ENCODE results near the gene DIS3L2. TPM values are rescaled to one million over a fixed set of nuclear protein-coding genes. Genes with fewer than 3 reads are reported as not detected.

DIS3L2 gene
- total and polyA plus RNA-seq, 5 donors from 2014 or later, result 10.9 to 76.9 (median 21.0) TPM

DNA sequence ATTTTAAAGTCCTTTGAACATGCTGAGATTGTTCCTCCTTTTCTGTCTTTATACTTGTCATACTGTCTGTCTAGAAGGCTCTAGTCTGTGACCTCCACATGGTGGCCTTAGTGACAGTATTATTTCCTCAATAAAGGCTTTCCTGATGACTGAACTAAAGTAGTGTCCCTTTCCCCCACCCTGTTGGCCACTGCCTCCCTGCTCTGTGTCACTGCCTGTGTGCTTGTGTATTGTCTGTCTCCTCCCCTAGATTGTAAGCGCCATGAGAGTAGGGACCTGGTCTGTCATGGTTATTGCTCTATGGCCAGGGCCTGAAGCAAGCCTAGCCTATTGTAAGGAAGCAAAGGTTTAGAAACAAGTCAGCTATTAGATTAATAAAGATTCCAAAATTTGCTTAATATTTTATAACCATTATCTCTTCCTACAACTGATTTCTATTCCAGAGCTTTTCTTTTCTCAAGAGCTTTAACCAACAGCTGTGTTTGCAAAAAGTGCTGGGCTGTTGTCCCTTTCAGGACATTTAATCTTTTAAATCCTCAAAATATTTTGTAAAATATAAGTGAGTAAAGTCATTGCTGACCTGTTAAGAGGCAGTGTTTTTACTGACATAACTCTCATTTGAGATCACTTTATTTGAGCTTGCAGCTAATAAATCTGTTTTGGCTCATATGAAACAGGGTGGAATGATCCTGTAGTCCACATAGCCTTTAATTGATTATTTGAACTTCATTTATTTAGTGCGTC is 35.5 kb downstream of the DIS3L2 start:
- no peak for ATAC-seq (ENCODE audit: low read depth in 2 of 2)
- Histone ChIP-seq H3K4me3 (ENCODE audit: low read depth, low read length) (no peak overlapping the region), H3K9me3 (ENCODE audit: control insufficient read depth in 2 of 2, low read length in 2 of 2) (no peaks in the 10 kb centered on the region), H3K4me1 (ENCODE audit: control insufficient read depth, insufficient read depth, low read length, poor library complexity, severe bottlenecking) (no peaks in the 10 kb centered on the region), H3K36me3 (ENCODE audit: control insufficient read depth, insufficient read depth, low read length) (no peaks in the 10 kb centered on the region), H3K27ac (ENCODE audit: insufficient read depth, low read length, poor library complexity, severe bottlenecking) (no peak overlapping the region), H3K27me3 (ENCODE audit: control insufficient read depth, insufficient read depth, low read length) (no peaks in the 10 kb centered on the region)
- peaks cover 7 to 57% (median 52%) of the 10 kb centered on the region in 4 donors for H3K4me1 Mint-ChIP-seq
- H3K4me3 Mint-ChIP-seq, result no peak overlapping the region
- H3K27me3 Mint-ChIP-seq, result no peaks in the 10 kb centered on the region
- no peaks in the 10 kb centered on the region for H3K9me3 Mint-ChIP-seq
- H3K36me3 Mint-ChIP-seq, result peaks cover 19% of the 10 kb centered on the region
- DNase-seq, result no peak
- H3K27ac Mint-ChIP-seq, result peak overlapping the region in 1 of 3 donors; percentile 24

DNA sequence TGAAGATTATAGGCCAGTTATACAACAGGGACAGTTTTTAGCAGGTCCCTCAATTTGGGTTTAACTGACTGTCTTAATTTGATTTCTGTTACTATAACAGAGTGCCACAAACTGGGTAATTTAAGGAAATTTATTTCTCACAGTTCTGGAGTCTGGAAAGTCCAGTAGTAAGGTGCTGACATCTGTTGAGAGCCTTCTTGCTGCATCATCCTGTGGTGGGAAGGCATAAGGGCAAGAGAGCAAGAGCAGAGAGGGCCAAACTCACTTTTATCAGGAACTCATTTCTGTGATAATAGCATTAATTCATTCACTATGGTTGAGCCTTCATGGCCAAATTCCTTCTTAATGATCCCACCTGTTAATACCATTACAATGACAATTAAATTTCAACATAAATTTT is 36.5 kb downstream of the DIS3L2 start:
- Histone ChIP-seq H3K4me3 (ENCODE audit: low read depth, low read length) (no peak overlapping the region), H3K9me3 (ENCODE audit: control insufficient read depth in 2 of 2, low read length in 2 of 2) (no peaks in the 10 kb centered on the region), H3K4me1 (ENCODE audit: control insufficient read depth, insufficient read depth, low read length, poor library complexity, severe bottlenecking) (no peaks in the 10 kb centered on the region), H3K27me3 (ENCODE audit: control insufficient read depth, insufficient read depth, low read length) (no peaks in the 10 kb centered on the region), H3K27ac (ENCODE audit: insufficient read depth, low read length, poor library complexity, severe bottlenecking) (no peak overlapping the region), H3K36me3 (ENCODE audit: control insufficient read depth, insufficient read depth, low read length) (no peaks in the 10 kb centered on the region)
- no peaks in the 10 kb centered on the region for H3K9me3 Mint-ChIP-seq
- ATAC-seq (ENCODE audit: low read depth in 2 of 2) (no peak), DNase-seq (no peak)
- peaks cover 8% of the 10 kb centered on the region for H3K36me3 Mint-ChIP-seq
- H3K4me3 Mint-ChIP-seq, result no peak overlapping the region
- H3K27me3 Mint-ChIP-seq, result no peaks in the 10 kb centered on the region
- H3K4me1 Mint-ChIP-seq, result peaks cover 13 to 54% (median 50%) of the 10 kb centered on the region in 4 donors
- H3K27ac Mint-ChIP-seq, result no peak overlapping the region

DNA sequence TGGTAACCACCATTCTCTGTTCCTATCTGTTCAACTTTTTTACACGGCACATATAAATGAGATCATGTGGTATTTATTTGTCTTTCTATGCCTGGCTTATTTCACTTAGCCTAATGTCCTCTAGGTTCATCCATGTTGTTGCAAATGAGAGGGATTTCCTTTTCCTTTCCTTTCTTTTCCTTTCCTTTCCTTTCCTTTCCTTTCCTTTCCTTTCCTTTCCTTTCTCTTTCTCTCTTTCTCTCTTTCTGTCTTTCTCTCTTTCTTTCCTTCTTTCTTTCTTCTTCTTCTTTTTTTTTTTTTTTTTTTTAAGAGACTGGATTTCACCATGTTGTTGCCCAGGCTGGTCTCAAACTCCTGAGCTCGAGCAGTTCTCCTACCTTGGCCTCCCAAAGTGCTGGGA is 38.9 kb downstream of the DIS3L2 start:
- H3K27me3 ChIP-seq (ENCODE audit: control insufficient read depth, insufficient read depth, low read length), result no peaks in the 10 kb centered on the region
- DNase-seq, result no peak
- Mint-ChIP-seq H3K27me3 (no peaks in the 10 kb centered on the region), H3K27ac (peak overlapping the region in 1 of 3 donors; percentile 0), H3K9me3 (no peaks in the 10 kb centered on the region), H3K4me1 (peaks cover 6 to 42% (median 38%) of the 10 kb centered on the region in 4 donors), H3K4me3 (no peak overlapping the region), H3K36me3 (peaks cover 8% of the 10 kb centered on the region)
- no peak overlapping the region for H3K27ac ChIP-seq (ENCODE audit: insufficient read depth, low read length, poor library complexity, severe bottlenecking)
- no peaks in the 10 kb centered on the region for H3K4me1 ChIP-seq (ENCODE audit: control insufficient read depth, insufficient read depth, low read length, poor library complexity, severe bottlenecking)
- no peaks in the 10 kb centered on the region for H3K9me3 ChIP-seq (ENCODE audit: control insufficient read depth in 2 of 2, low read length in 2 of 2)
- no peak for ATAC-seq (ENCODE audit: low read depth in 2 of 2)
- H3K4me3 ChIP-seq (ENCODE audit: low read depth, low read length), result no peak overlapping the region
- H3K36me3 ChIP-seq (ENCODE audit: control insufficient read depth, insufficient read depth, low read length), result no peaks in the 10 kb centered on the region

GRCh38 chr2:232001073-232001472 is 39.6 kb downstream of the DIS3L2 start:
- Histone ChIP-seq H3K4me3 (ENCODE audit: low read depth, low read length) (no peak overlapping the region), H3K4me1 (ENCODE audit: control insufficient read depth, insufficient read depth, low read length, poor library complexity, severe bottlenecking) (no peaks in the 10 kb centered on the region), H3K27ac (ENCODE audit: insufficient read depth, low read length, poor library complexity, severe bottlenecking) (no peak overlapping the region), H3K9me3 (ENCODE audit: control insufficient read depth in 2 of 2, low read length in 2 of 2) (no peaks in the 10 kb centered on the region), H3K36me3 (ENCODE audit: control insufficient read depth, insufficient read depth, low read length) (peaks cover under 1% of the 10 kb centered on the region), H3K27me3 (ENCODE audit: control insufficient read depth, insufficient read depth, low read length) (no peaks in the 10 kb centered on the region)
- no peak overlapping the region for H3K4me3 Mint-ChIP-seq
- no peaks in the 10 kb centered on the region for H3K9me3 Mint-ChIP-seq
- H3K27me3 Mint-ChIP-seq, result no peaks in the 10 kb centered on the region
- peaks cover 11% of the 10 kb centered on the region for H3K36me3 Mint-ChIP-seq
- DNase-seq (no peak), ATAC-seq (ENCODE audit: low read depth in 2 of 2) (no peak)
- H3K27ac Mint-ChIP-seq, result no peak overlapping the region
- peaks cover 6 to 37% (median 34%) of the 10 kb centered on the region in 4 donors for H3K4me1 Mint-ChIP-seq

- ATAC-seq (ENCODE audit: low read depth in 2 of 2) (no peak), DNase-seq (no peak)
- Mint-ChIP-seq H3K36me3 (peaks cover 22% of the 10 kb centered on the region), H3K4me1 (peaks cover 15 to 43% (median 32%) of the 10 kb centered on the region in 4 donors), H3K27me3 (no peaks in the 10 kb centered on the region), H3K9me3 (no peaks in the 10 kb centered on the region), H3K27ac (peak overlapping the region in 1 of 3 donors; percentile 3), H3K4me3 (no peak overlapping the region)
- Histone ChIP-seq H3K9me3 (ENCODE audit: control insufficient read depth in 2 of 2, low read length in 2 of 2) (no peaks in the 10 kb centered on the region), H3K27ac (ENCODE audit: insufficient read depth, low read length, poor library complexity, severe bottlenecking) (no peak overlapping the region), H3K27me3 (ENCODE audit: control insufficient read depth, insufficient read depth, low read length) (no peaks in the 10 kb centered on the region), H3K4me1 (ENCODE audit: control insufficient read depth, insufficient read depth, low read length, poor library complexity, severe bottlenecking) (no peaks in the 10 kb centered on the region), H3K36me3 (ENCODE audit: control insufficient read depth, insufficient read depth, low read length) (peaks cover 3% of the 10 kb centered on the region), H3K4me3 (ENCODE audit: low read depth, low read length) (no peak overlapping the region)
These were observed 44.7 kb downstream of the DIS3L2 start for GRCh38 chr2:232006253-232006652.

GRCh38 chr2:232008907-232009638 is 47.6 kb downstream of the DIS3L2 start:
- no peak for ATAC-seq (ENCODE audit: low read depth in 2 of 2)
- no peaks in the 10 kb centered on the region for H3K4me1 ChIP-seq (ENCODE audit: control insufficient read depth, insufficient read depth, low read length, poor library complexity, severe bottlenecking)
- no peak for DNase-seq
- H3K9me3 ChIP-seq (ENCODE audit: control insufficient read depth in 2 of 2, low read length in 2 of 2), result no peaks in the 10 kb centered on the region
- peaks cover 3% of the 10 kb centered on the region for H3K36me3 ChIP-seq (ENCODE audit: control insufficient read depth, insufficient read depth, low read length)
- no peak overlapping the region for H3K4me3 Mint-ChIP-seq
- H3K27ac ChIP-seq (ENCODE audit: insufficient read depth, low read length, poor library complexity, severe bottlenecking), result no peak overlapping the region
- peaks cover 22% of the 10 kb centered on the region for H3K36me3 Mint-ChIP-seq
- no peak overlapping the region for H3K4me3 ChIP-seq (ENCODE audit: low read depth, low read length)
- peaks cover 0 to 32% (median 23%) of the 10 kb centered on the region in 4 donors for H3K4me1 Mint-ChIP-seq
- no peaks in the 10 kb centered on the region for H3K27me3 ChIP-seq (ENCODE audit: control insufficient read depth, insufficient read depth, low read length)
- H3K27me3 Mint-ChIP-seq, result no peaks in the 10 kb centered on the region
- no peak overlapping the region for H3K27ac Mint-ChIP-seq
- no peaks in the 10 kb centered on the region for H3K9me3 Mint-ChIP-seq

DNA sequence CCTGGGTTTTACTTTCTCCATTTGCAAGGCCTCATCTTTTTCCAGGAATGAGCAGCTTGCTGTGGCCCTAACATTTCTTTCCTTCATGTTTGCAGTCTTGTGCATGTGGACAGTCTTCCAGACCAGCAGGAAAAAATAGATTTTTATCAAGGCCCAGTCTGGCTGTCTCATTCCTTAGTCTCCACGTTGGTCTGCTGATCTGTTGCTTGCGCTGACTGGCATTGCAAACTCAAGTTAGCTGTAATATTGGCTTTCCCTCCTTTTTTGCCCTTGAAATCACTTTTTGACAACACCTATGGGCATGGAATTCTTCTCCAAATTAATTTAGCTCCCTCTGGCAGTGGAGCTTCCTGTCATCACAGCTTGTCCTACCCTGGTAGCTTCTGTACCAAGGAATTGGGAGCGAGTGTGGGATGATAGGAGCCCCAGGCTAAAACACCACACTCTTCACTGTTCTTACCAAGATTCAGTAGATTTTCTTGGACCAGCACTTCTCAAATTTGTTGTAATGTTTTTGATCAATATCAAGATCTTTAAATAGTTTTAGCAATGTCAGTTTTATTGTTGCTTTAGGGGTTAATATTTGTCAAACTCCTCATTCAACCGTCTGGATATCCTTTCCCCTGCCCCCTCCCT is 48.2 kb downstream of the DIS3L2 start:
- H3K9me3 ChIP-seq (ENCODE audit: control insufficient read depth in 2 of 2, low read length in 2 of 2), result no peaks in the 10 kb centered on the region
- H3K27ac Mint-ChIP-seq, result no peak overlapping the region
- no peaks in the 10 kb centered on the region for H3K27me3 ChIP-seq (ENCODE audit: control insufficient read depth, insufficient read depth, low read length)
- no peak overlapping the region for H3K4me3 ChIP-seq (ENCODE audit: low read depth, low read length)
- H3K36me3 Mint-ChIP-seq, result peaks cover 22% of the 10 kb centered on the region
- DNase-seq (no peak), ATAC-seq (ENCODE audit: low read depth in 2 of 2) (no peak)
- no peaks in the 10 kb centered on the region for H3K9me3 Mint-ChIP-seq
- H3K4me1 ChIP-seq (ENCODE audit: control insufficient read depth, insufficient read depth, low read length, poor library complexity, severe bottlenecking), result no peaks in the 10 kb centered on the region
- H3K36me3 ChIP-seq (ENCODE audit: control insufficient read depth, insufficient read depth, low read length), result peaks cover 3% of the 10 kb centered on the region
- H3K27me3 Mint-ChIP-seq, result no peaks in the 10 kb centered on the region
- H3K4me3 Mint-ChIP-seq, result no peak overlapping the region
- H3K4me1 Mint-ChIP-seq, result peaks cover 0 to 32% (median 23%) of the 10 kb centered on the region in 4 donors
- no peak overlapping the region for H3K27ac ChIP-seq (ENCODE audit: insufficient read depth, low read length, poor library complexity, severe bottlenecking)

Data from CD4-positive, CD25-positive, alpha-beta regulatory T cell (primary cell).